DND-41 (cell line): ENCODE results near the gene HLTF.

ENCODE experiments used
- EZH2 ChIP-seq: IDR thresholded peaks from 3 replicates; pipeline ENCODE4 v1.6.1; 2012; ENCODE audit warnings: borderline replicate concordance, low read depth, mild to moderate bottlenecking, moderate library complexity, low read length, inconsistent platforms; ENCODE audit not compliant: severe bottlenecking
- TF ChIP-seq, protein P1 (sequence below): IDR thresholded peaks from 2 replicates; pipeline ENCODE4 v1.5.1; 2012; ENCODE audit warnings: borderline replicate concordance, low read length, moderate library complexity, mild to moderate bottlenecking; ENCODE audit not compliant: poor library complexity, severe bottlenecking; ENCODE audit errors: extremely low read depth

DNA sequence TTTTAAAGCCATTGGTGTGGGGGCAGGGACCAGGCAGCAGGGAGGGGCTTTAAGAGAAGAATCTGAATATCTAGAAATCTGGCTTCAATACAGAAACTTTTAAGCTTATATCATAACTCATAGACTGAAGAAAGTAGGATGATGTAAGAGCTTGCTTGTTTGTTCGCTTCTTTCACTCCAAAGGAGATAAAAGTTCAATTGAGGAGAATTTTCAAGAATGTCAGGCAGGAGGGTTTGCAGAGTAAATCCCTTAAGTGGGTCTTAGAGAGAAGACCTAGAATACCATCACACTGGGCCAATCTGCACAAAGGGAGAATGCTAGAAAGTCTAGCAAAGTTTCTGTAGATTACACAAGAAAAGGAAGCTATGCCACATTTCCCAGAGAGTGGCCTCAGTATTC lies 4.1 kb upstream of the HLTF start:
- no peak for TF ChIP-seq EZH2
- TF ChIP-seq, protein P1, sequence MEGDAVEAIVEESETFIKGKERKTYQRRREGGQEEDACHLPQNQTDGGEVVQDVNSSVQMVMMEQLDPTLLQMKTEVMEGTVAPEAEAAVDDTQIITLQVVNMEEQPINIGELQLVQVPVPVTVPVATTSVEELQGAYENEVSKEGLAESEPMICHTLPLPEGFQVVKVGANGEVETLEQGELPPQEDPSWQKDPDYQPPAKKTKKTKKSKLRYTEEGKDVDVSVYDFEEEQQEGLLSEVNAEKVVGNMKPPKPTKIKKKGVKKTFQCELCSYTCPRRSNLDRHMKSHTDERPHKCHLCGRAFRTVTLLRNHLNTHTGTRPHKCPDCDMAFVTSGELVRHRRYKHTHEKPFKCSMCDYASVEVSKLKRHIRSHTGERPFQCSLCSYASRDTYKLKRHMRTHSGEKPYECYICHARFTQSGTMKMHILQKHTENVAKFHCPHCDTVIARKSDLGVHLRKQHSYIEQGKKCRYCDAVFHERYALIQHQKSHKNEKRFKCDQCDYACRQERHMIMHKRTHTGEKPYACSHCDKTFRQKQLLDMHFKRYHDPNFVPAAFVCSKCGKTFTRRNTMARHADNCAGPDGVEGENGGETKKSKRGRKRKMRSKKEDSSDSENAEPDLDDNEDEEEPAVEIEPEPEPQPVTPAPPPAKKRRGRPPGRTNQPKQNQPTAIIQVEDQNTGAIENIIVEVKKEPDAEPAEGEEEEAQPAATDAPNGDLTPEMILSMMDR: no peak
